Stimulated activated CD8-positive, alpha-beta memory T cell treated with anti-CD3 and anti-CD28 coated beads, Interleukin-4, amount 100 ng/mL, for 4 hours (primary cell): ENCODE data around the gene LRRC74B.
"Not testable (repeated sequence)": the region's sequence is repeated elsewhere in the genome, so short reads cannot be mapped to it uniquely, and the experiment has no call there.

Source experiments
- DNase-seq, 2 donors: peaks; one replicate each; pipeline ENCODE4 v3.0.0-alpha.2; 2020; ENCODE audit warnings: low read depth in 2 of 2, low spot score in 1 of 2

LRRC74B gene

DNA sequence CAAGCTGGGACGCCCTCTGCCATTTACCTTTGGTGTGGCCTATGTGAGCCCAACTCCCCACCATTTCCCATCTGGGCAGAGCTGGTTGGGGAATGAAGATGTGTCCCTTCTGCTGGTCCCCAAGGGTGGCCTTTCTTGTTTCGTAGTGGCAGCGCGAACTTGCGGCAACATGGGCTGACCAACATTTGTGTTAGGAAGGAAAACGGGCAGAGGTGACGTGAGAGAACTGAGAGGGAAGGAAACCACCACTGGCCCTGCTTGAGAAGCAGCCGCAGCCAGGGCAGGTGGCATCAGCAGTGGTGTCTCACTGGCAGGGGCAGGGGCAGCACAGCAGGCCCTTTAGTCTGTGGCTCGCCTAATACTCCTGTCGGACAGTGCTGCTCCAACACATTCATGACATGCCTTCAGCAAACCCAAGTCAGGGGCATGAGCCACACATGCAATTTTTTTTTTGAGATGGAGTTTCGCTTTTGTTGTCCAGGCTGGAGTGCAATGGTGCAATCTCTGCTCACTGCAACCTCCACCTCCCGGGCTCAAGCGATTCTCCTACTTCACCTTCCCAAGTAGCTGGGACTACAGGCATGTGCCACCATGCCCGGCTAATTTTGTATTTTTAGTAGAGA, 29.9 kb downstream of the LRRC74B start:
- DNase-seq, result no peak

DNA sequence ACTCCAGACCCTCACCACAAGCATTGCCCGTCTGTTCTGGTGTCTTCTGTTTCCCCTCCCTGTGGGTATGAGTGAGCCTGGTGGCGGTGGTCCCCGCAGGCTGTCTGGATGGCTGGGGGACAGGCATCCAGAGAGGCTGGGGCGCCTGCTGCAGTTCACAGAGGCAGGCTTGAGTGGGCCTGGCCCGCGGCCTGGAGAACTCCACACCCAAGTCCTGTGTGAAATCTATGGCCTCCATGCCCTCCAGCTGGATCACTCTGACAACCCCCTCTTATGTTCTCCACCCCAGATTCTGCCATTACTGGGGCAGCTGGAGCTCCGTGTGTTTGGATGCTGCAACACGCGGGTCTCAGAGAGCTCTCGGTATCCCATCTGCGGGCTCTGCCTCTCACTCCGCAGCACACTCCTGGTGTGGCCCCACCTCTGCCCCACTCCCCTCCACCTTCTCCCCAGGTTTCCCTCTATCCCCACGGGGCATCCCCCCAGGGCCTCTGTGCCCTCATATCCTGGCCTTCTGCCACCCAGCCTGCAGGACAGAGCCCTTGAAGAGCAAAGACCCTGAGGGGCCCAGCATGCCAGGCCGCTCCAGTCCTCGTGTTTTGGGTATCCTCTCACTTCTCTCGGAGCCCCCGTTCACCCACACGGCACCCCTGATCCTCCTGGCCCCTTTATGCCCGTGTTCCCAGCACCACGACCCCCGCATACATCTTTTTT, 31.3 kb downstream of the LRRC74B start:
- no peak for DNase-seq

DNA sequence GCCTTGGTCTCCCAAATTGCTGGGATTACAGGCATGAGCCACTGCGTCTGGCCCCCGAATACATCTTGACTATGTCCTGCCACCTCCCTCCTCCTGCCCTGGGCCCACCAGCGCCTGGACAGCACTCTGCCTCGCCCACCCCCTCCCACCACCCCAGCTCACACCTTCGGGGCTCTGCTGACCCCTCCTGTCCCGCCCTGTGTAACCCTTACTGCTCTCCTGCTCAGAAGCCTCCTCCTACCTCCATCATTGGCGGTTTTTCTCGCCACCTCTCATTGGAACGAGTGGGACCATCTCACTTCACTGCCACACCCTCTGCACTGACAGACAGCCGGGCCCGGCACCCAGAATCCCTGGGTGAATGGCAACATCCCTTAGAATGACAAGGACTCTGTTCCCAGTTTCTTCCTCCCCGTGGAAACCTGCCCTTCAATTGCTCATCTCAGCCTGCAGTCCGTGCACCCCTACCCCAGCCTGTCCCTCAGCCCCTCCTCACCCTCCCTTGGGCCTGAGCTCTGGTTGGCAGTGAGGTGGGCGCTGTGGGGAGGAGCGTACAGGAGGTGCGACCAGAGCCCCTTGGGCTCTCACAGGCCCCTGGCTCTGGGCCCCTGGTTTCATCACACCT, 32.2 kb downstream of the LRRC74B start:
- DNase-seq, result no peak

DNA sequence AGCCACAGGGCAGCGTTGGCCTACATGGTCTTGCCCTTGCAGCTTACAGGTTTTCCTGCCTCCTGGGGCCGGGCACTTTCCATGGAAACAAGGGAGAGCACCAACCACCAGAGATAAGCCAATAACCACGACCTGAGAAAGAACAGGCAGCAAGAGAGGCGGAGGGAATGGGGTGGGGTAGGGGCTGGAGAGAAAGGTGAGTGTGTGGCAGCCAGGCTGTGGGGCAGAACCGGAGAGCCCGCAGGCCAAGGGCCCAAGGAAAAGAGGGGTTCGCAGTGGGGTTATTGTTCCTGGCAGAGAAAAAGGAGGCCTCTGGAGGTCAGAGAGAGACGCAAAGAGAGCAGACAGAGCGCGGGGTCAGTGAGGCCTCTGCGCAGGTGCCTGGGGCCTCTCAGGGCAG, 33.2 kb downstream of the LRRC74B start:
- DNase-seq, result no peak

DNA sequence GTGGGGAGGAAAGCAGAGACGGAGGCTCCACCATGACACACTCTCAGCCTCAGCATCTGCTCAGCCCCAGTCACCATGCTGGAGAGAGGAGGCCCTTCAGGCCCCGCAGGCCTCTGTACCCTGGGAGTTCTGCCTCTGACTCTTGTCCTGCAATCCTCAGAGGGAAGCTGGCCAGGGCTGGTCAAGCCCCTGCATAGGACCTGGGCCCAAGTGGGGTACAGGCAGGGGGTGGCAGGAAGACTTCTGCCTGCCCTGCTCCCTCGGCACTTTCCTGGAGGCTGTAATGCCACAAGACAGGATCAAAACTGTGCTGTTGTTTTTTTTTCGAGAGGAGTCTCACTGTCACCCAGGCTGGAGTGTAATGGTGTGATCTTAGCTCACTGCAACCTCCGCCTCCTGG, 33.7 kb downstream of the LRRC74B start:
- DNase-seq, result no peak

DNA sequence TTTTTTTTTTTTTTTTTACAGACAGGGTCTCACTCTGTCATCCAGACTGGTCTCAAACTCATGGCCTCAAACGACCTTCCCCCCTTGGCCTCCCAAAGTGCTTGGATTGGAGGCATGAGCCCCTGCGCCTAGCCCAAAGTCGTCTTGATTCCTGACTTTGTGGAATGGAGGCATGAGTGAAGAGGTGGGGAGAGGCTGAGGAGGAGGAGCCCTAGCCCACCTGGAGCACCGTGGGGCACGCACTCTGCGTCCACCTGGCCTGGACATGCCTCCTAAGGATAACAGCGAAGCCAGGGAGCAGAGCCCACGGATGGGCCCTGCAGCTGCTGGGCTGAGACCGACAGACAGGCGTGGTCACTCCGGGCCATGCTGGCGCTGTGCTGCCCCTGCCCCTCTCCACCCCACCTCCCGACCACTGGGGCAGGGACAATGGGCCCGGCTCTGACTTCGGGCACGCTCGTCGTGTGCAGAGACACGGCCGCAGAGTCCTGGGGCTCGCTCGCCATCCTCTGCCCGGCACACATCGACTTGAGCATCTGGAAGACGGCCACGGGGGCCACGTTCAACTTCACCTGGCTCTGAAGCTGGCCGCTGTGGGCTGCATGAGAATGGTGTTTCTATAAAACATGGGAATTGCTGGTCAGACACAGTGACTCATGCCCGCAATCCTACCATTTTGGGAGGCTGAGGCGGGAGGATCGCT, 34.8 kb downstream of the LRRC74B start:
- DNase-seq, result no peak

DNA sequence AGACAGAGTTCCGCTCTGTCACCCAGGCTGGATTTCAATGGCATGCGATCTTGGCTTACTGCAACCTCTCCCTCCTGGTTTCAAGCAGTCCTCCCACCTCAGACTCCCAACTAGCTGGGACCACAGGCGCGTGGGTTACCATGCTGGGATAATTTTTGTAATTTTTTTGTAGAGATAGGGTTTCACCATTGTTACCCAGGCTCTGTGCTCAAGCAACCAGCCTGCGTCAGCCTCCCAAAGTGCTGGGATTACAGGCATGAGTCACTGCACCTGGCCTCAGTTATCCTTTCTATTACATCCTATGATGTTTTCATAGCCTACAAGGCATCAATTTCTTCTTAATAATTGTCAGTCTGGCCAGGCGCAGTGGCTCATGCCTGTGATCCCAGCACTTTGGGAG, 36.5 kb downstream of the LRRC74B start:
- DNase-seq, result no peak

DNA sequence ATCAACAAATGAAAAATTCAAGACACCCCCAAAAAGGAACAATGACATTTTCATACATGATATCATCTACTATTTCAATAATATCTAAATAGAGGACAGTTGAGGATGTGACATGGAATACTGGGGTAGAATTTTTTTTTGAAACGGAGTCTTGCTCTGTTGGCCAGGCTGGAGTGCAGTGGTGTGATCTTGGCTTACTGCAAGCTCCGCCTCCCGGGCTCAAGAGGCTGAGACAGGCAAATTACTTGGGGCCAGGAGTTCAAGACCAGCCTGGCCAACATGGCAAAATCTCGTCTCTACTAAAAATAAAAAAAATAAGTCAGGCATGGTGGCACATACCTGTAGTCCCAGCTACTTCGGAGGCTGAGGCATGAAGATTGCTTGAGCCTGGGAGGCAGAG, 41.4 kb downstream of the LRRC74B start:
- DNase-seq, result no peak

DNA sequence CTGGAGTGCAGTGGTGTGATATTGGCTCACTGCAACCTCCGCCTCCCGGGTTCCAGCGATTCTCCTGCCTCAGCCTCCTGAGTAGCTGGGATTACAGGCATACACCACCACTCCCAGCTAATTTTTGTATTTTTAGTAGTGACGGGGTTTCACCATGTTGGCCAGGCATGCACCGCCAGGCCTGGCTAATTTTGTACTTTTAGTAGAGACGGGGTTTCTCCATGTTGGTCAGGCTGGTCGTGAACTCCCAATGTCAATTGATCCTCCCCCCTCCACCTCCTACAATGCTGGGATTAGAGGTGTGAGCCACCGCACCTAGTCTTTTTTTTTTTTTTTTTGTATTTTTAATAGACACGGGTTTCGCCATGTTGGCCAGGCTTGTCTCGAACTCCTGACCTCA, 42.2 kb downstream of the LRRC74B start:
- DNase-seq, result not testable (repeated sequence)

DNA sequence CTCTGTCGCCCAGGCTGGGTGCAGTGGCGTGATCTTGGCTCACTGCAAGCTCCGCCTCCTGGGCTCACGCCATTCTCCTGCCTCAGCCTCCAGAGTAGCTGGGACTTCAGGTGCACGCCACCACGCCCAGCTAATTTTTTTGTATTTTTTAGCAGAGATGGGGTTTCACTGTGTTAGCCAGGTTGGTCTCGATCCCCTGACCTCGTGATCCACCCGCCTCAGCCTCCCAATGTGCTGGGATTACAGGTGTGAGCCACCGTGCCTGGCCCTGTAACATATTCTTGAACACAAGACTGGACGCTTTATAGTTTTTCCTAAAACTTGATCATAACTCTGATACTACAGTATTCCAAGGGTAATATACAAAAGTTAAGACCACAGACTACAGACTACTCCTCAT, 45.5 kb downstream of the LRRC74B start:
- not testable (repeated sequence) for DNase-seq

DNA sequence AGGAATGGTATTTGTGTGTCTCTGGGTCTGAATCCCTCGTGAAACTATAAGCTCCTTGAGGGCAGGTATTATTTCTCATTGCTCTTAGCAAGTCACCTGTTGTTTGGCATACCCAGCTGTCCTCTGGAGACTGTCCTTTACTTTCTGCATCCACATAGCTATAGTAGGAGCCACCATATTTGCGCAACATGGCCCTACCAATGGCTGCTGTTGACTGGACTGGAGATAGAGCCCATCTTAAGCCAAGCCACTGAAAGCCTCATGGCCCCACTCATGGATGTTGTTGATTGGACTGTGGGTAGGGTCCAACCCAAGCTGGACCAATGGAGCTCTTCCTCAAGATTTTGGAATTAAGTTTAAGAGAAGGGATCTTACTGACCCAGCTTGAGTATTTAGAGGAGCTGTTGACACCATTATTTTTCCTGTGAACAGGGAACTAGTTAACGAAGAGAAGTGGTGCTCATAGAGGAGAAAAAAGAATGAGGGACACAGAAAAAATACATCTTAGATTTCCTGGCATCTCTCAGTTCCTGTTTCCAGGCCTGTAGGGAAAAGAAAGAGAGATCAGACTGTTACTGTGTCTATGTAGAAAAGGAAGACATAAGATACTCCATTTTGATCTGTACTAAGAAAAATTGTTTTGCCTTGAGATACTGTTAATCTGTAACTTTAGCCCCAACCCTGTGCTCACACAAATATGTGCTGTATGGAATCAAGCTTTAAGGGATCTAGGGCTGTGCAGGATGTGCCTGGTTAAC, 47.2 kb downstream of the LRRC74B start:
- DNase-seq, result no peak

DNA sequence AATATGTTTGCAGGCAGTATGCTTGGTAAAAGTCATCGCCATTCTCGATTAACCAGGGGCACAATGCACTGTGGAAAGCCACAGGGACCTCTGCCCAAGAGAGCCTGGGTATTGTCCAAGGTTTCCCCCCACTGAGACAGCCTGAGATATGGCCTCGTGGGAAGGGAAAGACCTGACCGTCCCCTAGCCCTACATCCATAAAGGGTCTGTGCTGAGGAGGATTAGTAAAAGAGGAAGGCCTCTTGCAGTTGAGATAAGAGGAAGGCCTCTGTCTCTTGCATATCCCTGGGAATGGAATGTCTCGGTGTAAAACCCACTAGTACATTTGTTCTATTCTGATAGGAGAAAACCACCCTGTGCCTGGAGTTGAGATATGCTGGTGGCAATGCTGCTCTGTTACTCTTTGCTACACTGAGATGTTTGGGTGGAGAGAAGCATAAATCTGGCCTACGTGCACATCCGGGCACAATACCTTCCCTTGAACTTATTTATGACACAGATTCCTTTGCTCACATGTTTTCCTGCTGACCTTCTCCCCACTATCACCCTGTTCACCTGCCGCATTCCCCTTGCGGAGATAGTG, 47.9 kb downstream of the LRRC74B start:
- DNase-seq, result not testable (repeated sequence)

DNA sequence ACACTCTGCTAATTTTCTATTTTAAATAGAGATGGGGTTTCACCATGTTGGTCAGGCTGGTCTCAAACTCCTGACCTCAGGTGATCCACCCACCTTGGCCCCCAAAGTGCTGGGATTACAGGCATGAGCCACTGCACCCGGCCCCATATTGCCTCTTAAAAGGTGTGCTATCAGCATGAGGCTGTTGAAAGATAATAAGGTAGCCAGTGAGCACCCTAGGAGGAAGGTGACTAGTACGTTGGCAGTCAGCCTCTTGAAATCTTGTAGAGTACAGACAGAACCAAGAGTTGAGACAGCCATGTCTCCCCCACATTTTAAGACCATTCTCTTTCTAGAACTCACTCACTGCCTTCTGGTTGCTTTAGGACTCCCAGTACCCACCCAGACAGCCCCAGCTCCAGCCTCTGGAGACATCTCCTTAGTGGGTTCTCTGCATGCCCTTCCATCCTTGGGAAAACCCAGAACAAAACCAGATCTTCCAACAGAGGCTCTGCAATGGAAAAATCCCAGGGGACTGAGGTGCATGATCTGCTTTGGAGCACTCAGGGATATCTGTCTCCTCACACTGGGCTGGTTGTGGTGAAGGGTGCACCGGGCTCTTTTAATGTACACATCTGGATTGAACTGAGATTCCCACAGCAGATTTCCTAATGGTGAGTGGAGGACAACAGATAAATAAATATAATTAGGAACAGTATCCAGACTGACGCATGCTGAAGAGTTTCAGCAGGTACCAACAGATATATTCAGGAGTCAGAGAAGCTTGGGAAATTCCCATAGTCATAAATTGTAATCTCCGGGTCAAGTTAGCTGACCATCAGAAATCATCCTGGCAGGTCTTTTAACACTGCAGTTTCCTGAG, 49.4 kb downstream of the LRRC74B start:
- DNase-seq, result no peak

DNA sequence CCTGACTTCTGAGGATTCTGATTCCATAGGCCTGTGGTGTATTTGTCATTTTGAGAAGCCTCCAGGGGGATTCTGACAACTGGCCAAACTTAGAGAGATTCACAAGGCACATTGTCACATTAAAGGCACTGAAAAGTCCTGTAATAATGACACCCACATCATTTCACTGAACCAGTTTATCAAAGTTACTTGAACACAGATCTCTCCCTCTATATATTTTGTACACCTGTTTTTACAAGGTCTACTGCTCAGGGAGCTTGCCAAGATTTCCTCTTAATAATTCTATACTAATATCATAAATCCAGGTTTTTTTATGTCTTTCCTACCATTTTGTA, 50.0 kb downstream of the LRRC74B start:
- no peak for DNase-seq

DNA sequence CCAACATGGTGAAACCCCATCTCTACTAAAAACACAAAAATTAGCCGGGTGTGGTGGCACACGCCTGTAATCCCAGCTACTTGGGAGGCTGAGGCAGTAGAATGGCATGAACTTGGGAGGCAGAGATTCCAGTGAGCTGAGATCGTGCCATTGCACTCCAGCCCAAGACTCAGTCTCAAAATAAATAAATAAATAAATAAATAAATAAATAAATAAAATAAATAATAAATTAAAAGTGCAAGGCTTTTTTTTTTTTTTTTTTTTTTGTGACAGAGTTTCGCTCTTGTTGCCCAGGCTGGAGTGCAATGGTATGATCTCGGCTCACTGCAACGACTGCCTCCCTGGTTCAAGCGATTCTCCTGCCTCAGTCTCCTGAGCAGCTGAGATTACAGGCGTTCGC, 51.1 kb downstream of the LRRC74B start:
- DNase-seq, result not testable (repeated sequence)

DNA sequence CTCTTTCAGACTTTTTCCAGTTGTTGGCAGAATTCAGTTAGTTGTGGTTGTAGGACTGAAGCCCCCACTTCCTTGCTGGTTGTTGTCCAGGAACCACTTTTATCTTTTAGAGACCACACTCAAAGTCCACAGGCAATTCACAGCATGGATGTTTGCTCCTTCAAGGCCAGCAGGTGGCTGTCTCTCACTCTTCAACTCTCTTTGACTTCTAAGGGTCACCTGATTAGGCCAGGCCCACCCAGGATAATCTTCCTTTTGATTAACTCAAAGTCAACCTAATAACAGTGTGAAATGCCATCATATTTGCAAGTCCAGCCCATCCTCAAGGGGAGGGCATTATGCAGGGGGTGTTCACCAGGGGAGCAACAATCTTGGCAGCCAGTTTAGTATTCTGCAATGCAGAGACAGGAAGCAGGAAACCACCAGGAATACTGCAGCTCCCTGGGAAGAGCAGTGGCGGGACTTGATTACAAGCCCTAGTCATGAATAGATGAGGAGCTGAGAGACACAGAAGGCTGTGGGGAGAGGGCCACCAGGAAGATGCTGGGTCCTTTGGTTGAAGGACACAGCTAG, 52.4 kb downstream of the LRRC74B start:
- DNase-seq, result no peak

DNA sequence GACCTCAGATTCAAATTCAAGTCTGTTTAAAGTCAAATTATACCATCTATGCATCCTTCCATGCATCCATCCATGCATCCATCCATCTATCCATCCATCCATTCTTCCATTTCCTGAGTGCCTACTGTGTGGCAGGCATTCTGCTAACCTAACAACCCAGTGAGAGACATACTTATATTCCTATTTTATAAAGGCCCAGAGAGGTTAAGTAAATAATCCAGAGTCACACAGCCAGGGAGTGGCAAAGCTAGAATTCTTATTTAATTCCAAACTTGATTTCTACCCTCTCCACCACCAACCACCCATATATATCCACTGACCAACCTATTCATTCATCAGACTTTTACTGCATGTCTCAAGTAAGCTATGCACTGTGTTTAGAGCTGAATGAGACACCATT, 53.8 kb downstream of the LRRC74B start:
- no peak for DNase-seq

DNA sequence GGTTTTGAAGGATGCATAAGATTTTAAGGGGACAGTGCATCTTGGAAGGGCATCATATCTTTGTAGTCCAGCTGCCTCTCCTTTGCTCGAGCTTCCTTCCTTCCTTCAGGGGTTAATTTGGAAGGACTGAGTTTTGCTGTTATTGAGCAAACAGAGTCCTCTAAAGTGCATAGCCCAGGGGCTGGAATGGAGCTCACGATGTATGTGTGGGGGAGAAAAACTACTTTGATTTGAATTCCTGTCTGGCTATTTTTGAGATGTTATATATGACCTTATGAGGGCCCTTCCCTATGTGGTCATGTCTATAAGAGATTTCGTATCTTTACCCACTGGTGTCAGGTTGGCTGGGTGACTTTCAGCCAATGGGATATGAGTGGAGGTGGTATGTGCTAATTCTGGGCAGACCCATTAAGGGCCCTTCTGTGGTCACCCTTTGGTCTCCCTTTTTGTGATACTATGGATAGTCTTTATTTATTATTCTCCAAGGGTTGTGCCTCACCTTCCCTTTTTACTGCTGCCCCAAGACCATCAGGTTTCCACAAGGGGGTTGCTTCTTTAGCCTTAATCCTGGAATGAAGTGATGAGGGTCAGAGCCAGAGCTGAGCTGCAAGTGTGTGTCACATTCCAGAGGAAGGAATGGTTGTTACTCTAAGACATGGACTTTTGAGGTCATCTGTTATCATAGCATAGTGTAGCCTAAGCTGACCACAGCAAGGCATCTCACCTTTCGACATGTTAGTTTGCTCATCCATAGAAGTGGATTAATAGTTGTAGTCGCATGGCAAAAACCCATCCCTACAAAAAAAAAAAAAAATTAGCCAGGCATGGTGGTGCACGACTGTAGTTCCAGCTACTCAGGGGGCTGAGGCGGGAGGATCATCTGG, 54.6 kb downstream of the LRRC74B start:
- no peak for DNase-seq
